ENCODE data around the gene ZFP90.

ZFP90 gene

GRCh38 chr16:68517606-68518166 is 21.4 kb upstream of the ZFP90 start:
- H3K4me2 ChIP-seq (ENCODE audit: low read length): no peak overlapping the region

GRCh38 chr16:68519225-68519745 is 19.8 kb upstream of the ZFP90 start:
- H3K4me3 ChIP-seq (ENCODE audit: low read length): no peak overlapping the region
- H3K36me3 ChIP-seq (ENCODE audit: control insufficient read depth, low read length): no peaks in the 10 kb centered on the region
- H3K4me2 ChIP-seq (ENCODE audit: low read length): no peak overlapping the region
- H3K9me3 ChIP-seq (ENCODE audit: control insufficient read depth, insufficient read depth, low read length): no peaks in the 10 kb centered on the region
- H3K4me1 ChIP-seq (ENCODE audit: control insufficient read depth, low read length): peaks cover 13% of the 10 kb centered on the region
- H3F3A ChIP-seq (ENCODE audit: control insufficient read depth, insufficient read depth): no peaks in the 10 kb centered on the region
- H4K20me1 ChIP-seq (ENCODE audit: control insufficient read depth, insufficient read depth, low read depth, low read length): no peaks in the 10 kb centered on the region
- no peaks in the 10 kb centered on the region for H3K9me2 ChIP-seq (replicated peaks; ENCODE audit: control insufficient read depth, low read length)
- TF ChIP-seq EZH2phosphoT487 (IDR thresholded peaks at IDR 0.05; ENCODE audit: borderline replicate concordance, low read length) (no peak), CTCF (IDR thresholded peaks at IDR 0.05; ENCODE audit: low read depth, low read length, poor library complexity, severe bottlenecking) (no peak)
- no peak overlapping the region for H3K27ac ChIP-seq (ENCODE audit: low read depth, low read length)
- no peaks in the 10 kb centered on the region for H3K27me3 ChIP-seq (ENCODE audit: control insufficient read depth, low read length)
- H3K79me2 ChIP-seq (ENCODE audit: control insufficient read depth, low read length): no peaks in the 10 kb centered on the region

More at GRCh38 chr16:68517606-68518166, 21.4 kb upstream of the ZFP90 start:
- no peaks in the 10 kb centered on the region for H3K9me3 ChIP-seq (ENCODE audit: control insufficient read depth, insufficient read depth, low read length)
- no peaks in the 10 kb centered on the region for H3F3A ChIP-seq (ENCODE audit: control insufficient read depth, insufficient read depth)
- peaks cover 13% of the 10 kb centered on the region for H3K4me1 ChIP-seq (ENCODE audit: control insufficient read depth, low read length)
- no peaks in the 10 kb centered on the region for H3K27me3 ChIP-seq (ENCODE audit: control insufficient read depth, low read length)
- no peak overlapping the region for H3K27ac ChIP-seq (ENCODE audit: low read depth, low read length)
- no peaks in the 10 kb centered on the region for H3K79me2 ChIP-seq (ENCODE audit: control insufficient read depth, low read length)
- no peak overlapping the region for H3K4me3 ChIP-seq (ENCODE audit: low read length)
- H3K36me3 ChIP-seq (ENCODE audit: control insufficient read depth, low read length): no peaks in the 10 kb centered on the region
- TF ChIP-seq CTCF (IDR thresholded peaks at IDR 0.05; ENCODE audit: low read depth, low read length, poor library complexity, severe bottlenecking) (no peak), EZH2phosphoT487 (IDR thresholded peaks at IDR 0.05; ENCODE audit: borderline replicate concordance, low read length) (no peak)
- H3K9me2 ChIP-seq (replicated peaks; ENCODE audit: control insufficient read depth, low read length): no peaks in the 10 kb centered on the region
- no peaks in the 10 kb centered on the region for H4K20me1 ChIP-seq (ENCODE audit: control insufficient read depth, insufficient read depth, low read depth, low read length)

GRCh38 chr16:68520649-68521086 is 18.4 kb upstream of the ZFP90 start:
- no peaks in the 10 kb centered on the region for H3K36me3 ChIP-seq (ENCODE audit: control insufficient read depth, low read length)
- peak overlapping the region; percentile 37 for H3K4me3 ChIP-seq (ENCODE audit: low read length)
- no peaks in the 10 kb centered on the region for H4K20me1 ChIP-seq (ENCODE audit: control insufficient read depth, insufficient read depth, low read depth, low read length)
- H3K4me1 ChIP-seq (ENCODE audit: control insufficient read depth, low read length): peaks cover 13% of the 10 kb centered on the region
- H3K27me3 ChIP-seq (ENCODE audit: control insufficient read depth, low read length): no peaks in the 10 kb centered on the region
- H3K27ac ChIP-seq (ENCODE audit: low read depth, low read length): no peak overlapping the region
- H3K4me2 ChIP-seq (ENCODE audit: low read length): peak overlapping the region; percentile 51
- no peaks in the 10 kb centered on the region for H3K9me2 ChIP-seq (replicated peaks; ENCODE audit: control insufficient read depth, low read length)
- no peaks in the 10 kb centered on the region for H3F3A ChIP-seq (ENCODE audit: control insufficient read depth, insufficient read depth)
- H3K9me3 ChIP-seq (ENCODE audit: control insufficient read depth, insufficient read depth, low read length): no peaks in the 10 kb centered on the region
- TF ChIP-seq EZH2phosphoT487 (IDR thresholded peaks at IDR 0.05; ENCODE audit: borderline replicate concordance, low read length): no peak
- TF ChIP-seq CTCF (IDR thresholded peaks at IDR 0.05; ENCODE audit: low read depth, low read length, poor library complexity, severe bottlenecking): peak; percentile 97
- no peaks in the 10 kb centered on the region for H3K79me2 ChIP-seq (ENCODE audit: control insufficient read depth, low read length)
